ENCODE measurements around the gene SPATS1.
"Not testable (repeated sequence)": the region's sequence is repeated elsewhere in the genome, so short reads cannot be mapped to it uniquely, and the experiment has no call there.

Gene SPATS1

DNA sequence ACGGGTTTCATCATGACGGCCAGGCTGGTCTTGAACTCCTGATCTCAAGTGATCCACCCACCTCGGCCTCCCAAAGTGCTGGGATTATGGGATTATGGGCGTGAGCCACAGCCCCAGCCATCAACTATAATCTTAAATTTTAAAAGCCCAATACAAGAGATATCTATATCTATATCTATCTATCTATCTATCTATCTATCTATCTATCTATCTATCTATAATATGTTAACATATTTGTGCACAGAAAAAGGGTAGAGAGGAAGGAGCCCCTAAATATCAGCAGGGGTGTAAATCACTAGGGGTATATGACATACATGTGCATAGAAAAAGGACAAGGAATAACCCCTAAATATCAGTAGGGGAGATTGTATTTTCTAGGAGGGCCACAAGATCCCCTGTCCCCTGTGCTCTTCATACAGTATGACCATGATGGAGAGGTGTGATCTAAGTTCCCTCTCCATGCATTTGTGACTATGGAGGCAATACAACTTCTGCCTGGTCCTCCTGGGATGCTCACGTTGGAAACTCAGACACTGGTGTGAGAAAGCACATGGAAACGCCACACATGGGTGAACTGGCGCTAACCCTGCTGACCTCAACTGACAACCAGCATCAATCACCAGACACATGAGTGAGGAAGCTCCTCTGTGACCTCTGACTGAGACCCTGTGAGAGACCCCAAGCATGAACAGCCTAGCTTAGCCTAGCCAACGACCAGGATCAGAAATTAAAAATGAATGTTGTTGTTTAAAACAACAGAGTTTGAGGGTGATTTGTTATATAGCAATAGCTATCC is 1.2 kb upstream of the SPATS1 start:
- H3K4me3 ChIP-seq (ENCODE audit: low read length in 2 of 2): no peak overlapping the region
- peaks cover 16 to 34% of the 10 kb centered on the region in 2 donors for H3K27me3 ChIP-seq (ENCODE audit: control insufficient read depth in 2 of 2, insufficient read depth in 2 of 2, low read length in 2 of 2)
- H3K4me1 ChIP-seq (ENCODE audit: control insufficient read depth in 2 of 2, insufficient read depth in 2 of 2, low read length in 2 of 2): no peaks in the 10 kb centered on the region
- no peaks in the 10 kb centered on the region for H3K9me3 ChIP-seq (ENCODE audit: control insufficient read depth in 2 of 2, low read length in 2 of 2)
- no peak overlapping the region for H3K27ac ChIP-seq (ENCODE audit: low read depth in 2 of 2, low read length in 2 of 2)
- H3K9ac ChIP-seq (ENCODE audit: low read depth in 1 of 2, low read length in 2 of 2): no peak overlapping the region
- H3K36me3 ChIP-seq (ENCODE audit: control insufficient read depth in 2 of 2, insufficient read depth in 2 of 2, low read length in 2 of 2): no peaks in the 10 kb centered on the region

DNA sequence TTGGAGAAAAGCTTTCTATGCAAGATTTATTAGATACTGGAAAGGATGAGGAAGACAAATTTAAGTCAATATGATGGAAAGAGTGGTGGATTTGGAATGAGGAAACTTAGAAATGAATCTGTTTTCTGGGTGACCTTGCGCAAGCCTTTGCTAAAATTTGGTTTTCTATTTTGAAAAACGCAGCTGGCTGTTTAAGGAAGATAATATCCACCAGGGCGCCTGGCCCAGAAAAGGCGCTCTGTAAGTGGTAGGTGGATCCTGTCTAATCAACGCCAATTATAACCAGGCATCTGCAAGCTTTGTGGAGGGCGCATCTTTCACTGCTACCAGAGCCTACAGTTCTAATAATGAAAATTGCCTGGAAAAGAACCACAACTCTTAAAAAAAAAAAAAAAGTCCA is 398 bp upstream of the SPATS1 start:
- peaks cover 16 to 34% of the 10 kb centered on the region in 2 donors for H3K27me3 ChIP-seq (ENCODE audit: control insufficient read depth in 2 of 2, insufficient read depth in 2 of 2, low read length in 2 of 2)
- H3K9ac ChIP-seq (ENCODE audit: low read depth in 1 of 2, low read length in 2 of 2): no peak overlapping the region
- no peaks in the 10 kb centered on the region for H3K4me1 ChIP-seq (ENCODE audit: control insufficient read depth in 2 of 2, insufficient read depth in 2 of 2, low read length in 2 of 2)
- no peak overlapping the region for H3K4me3 ChIP-seq (ENCODE audit: low read length in 2 of 2)
- no peaks in the 10 kb centered on the region for H3K36me3 ChIP-seq (ENCODE audit: control insufficient read depth in 2 of 2, insufficient read depth in 2 of 2, low read length in 2 of 2)
- H3K9me3 ChIP-seq (ENCODE audit: control insufficient read depth in 2 of 2, low read length in 2 of 2): no peaks in the 10 kb centered on the region
- no peak overlapping the region for H3K27ac ChIP-seq (ENCODE audit: low read depth in 2 of 2, low read length in 2 of 2)

DNA sequence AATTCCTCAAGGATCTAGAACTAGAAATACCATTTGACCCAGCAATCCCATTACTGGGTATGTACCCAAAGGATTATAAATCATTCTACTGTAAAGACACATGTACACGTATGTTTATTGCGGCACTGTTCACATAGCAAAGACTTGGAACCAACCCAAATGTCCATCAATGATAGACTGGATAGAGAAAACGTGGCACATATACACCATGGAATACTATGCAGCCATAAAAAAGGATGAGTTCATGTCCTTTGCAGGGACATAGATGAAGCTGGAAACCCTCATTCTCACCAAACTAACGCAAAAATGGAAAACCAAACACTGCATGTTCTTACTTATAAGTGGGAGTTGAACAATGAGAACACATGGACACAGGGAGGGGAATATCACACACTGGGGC is 4.4 kb downstream of the SPATS1 start:
- H3K36me3 ChIP-seq (ENCODE audit: control insufficient read depth in 2 of 2, insufficient read depth in 2 of 2, low read length in 2 of 2); H3K9me3 ChIP-seq (ENCODE audit: control insufficient read depth in 2 of 2, low read length in 2 of 2); H3K4me1 ChIP-seq (ENCODE audit: control insufficient read depth in 2 of 2, insufficient read depth in 2 of 2, low read length in 2 of 2); H3K9ac ChIP-seq (ENCODE audit: low read depth in 1 of 2, low read length in 2 of 2); H3K27ac ChIP-seq (ENCODE audit: low read depth in 2 of 2, low read length in 2 of 2); H3K4me3 ChIP-seq (ENCODE audit: low read length in 2 of 2): not testable (repeated sequence)
- H3K27me3 ChIP-seq (ENCODE audit: control insufficient read depth in 2 of 2, insufficient read depth in 2 of 2, low read length in 2 of 2): peaks cover 16 to 19% of the 10 kb centered on the region in 2 donors

DNA sequence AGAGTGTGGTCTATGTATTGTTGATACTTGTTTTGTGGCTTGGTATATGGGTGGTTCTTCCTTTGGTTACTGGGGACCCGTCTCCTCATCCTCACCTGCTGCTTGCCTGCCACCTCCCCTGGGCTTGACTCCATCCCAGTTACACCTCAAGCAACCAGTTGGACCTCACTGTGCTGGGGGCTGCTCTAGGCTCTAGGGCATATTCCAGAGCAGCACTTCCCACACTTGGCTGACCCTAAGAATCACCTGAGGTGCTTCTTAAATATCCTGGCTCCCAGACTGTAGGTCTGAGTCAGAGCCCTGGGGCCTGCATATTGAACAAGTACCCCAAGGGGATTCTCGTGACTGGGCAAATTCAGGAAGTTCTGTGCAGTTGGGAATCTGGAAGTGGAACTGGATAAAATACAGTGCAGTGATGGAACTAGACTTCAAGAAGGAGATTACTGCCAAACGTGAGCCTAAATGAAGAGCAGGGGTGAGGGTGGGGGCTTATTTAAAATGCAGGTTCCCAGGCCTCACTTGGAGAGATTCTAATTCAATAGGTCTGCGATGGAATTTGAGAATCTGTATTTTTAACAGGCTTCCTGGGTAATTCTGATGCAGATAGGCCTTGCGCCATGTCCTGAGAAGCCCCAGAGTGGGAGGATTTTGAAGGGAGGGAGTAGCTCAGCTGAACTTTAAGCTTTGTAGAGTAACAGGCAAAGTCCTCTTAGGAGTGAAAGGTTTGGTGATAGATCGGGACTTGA is 7.6 kb downstream of the SPATS1 start:
- Histone ChIP-seq H3K9me3 (ENCODE audit: control insufficient read depth in 2 of 2, low read length in 2 of 2) (no peaks in the 10 kb centered on the region), H3K4me3 (ENCODE audit: low read length in 2 of 2) (no peak overlapping the region), H3K9ac (ENCODE audit: low read depth in 1 of 2, low read length in 2 of 2) (no peak overlapping the region), H3K36me3 (ENCODE audit: control insufficient read depth in 2 of 2, insufficient read depth in 2 of 2, low read length in 2 of 2) (no peaks in the 10 kb centered on the region), H3K27ac (ENCODE audit: low read depth in 2 of 2, low read length in 2 of 2) (no peak overlapping the region), H3K4me1 (ENCODE audit: control insufficient read depth in 2 of 2, insufficient read depth in 2 of 2, low read length in 2 of 2) (peaks cover 0 to 6% of the 10 kb centered on the region in 2 donors), H3K27me3 (ENCODE audit: control insufficient read depth in 2 of 2, insufficient read depth in 2 of 2, low read length in 2 of 2) (peaks cover under 1 to 3% of the 10 kb centered on the region in 2 donors)

DNA sequence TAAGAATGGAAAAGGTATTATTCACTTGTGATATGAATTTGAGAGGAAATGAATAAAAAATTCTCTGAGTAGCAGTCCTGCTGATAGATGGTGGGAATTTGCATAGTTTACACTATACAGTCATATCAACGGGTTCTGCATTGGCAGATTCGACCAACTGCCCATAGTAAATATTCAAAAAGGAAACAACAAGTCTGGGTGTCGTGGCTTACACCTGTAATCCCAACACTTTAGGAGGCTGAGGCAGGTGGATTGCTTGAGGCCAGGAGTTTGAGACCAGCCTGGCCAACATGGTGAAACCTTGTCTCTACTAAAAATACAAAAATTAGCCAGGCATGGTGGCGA is 8.2 kb downstream of the SPATS1 start:
- H3K4me3 ChIP-seq (ENCODE audit: low read length in 2 of 2); H3K36me3 ChIP-seq (ENCODE audit: control insufficient read depth in 2 of 2, insufficient read depth in 2 of 2, low read length in 2 of 2); H3K9me3 ChIP-seq (ENCODE audit: control insufficient read depth in 2 of 2, low read length in 2 of 2); H3K4me1 ChIP-seq (ENCODE audit: control insufficient read depth in 2 of 2, insufficient read depth in 2 of 2, low read length in 2 of 2); H3K27me3 ChIP-seq (ENCODE audit: control insufficient read depth in 2 of 2, insufficient read depth in 2 of 2, low read length in 2 of 2); H3K9ac ChIP-seq (ENCODE audit: low read depth in 1 of 2, low read length in 2 of 2); H3K27ac ChIP-seq (ENCODE audit: low read depth in 2 of 2, low read length in 2 of 2): not testable (repeated sequence)

DNA sequence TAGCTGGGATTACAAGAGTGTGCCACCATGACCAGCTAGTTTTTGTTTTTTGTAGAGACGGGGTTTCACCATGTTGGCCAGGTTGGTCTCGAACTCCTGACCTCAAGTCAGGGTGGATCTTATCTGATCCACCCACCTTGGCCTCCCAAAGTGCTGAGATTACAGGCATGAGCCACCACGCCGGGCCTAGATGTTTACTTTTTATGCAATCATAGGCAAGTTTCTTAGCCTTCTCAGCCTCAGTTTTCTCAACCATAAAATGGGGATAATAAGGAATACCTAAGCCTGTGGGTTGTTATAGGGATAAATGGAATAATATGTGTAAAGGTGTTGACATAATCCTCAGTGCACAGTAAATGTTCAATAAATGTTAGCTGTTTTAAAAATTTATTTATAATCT is 9.8 kb downstream of the SPATS1 start:
- Histone ChIP-seq H3K9me3 (ENCODE audit: control insufficient read depth in 2 of 2, low read length in 2 of 2) (no peaks in the 10 kb centered on the region), H3K27ac (ENCODE audit: low read depth in 2 of 2, low read length in 2 of 2) (no peak overlapping the region), H3K36me3 (ENCODE audit: control insufficient read depth in 2 of 2, insufficient read depth in 2 of 2, low read length in 2 of 2) (no peaks in the 10 kb centered on the region), H3K9ac (ENCODE audit: low read depth in 1 of 2, low read length in 2 of 2) (no peak overlapping the region), H3K27me3 (ENCODE audit: control insufficient read depth in 2 of 2, insufficient read depth in 2 of 2, low read length in 2 of 2) (no peaks in the 10 kb centered on the region), H3K4me1 (ENCODE audit: control insufficient read depth in 2 of 2, insufficient read depth in 2 of 2, low read length in 2 of 2) (peaks cover 0 to 6% of the 10 kb centered on the region in 2 donors), H3K4me3 (ENCODE audit: low read length in 2 of 2) (no peak overlapping the region)

DNA sequence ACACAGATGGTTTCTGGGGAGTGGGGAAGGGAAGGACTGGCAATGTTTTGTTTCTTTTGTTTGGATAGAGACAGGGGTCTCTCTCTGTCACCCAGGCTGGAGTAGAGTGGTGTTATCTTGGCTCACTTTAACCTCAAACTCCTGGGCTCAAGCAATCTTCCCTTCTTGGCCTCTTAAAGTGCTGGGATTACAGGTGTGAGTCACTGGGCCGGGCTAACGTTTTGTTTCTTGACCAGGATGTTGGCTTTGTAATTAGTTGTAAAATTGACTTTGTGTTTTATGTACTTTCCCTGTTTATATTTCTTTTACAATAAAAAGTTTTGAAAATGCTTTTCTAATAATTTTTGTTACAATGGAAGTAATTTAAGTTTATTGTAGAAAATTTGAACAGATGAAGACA is 10.9 kb downstream of the SPATS1 start:
- Histone ChIP-seq H3K36me3 (ENCODE audit: control insufficient read depth in 2 of 2, insufficient read depth in 2 of 2, low read length in 2 of 2) (no peaks in the 10 kb centered on the region), H3K4me1 (ENCODE audit: control insufficient read depth in 2 of 2, insufficient read depth in 2 of 2, low read length in 2 of 2) (peaks cover 0 to 6% of the 10 kb centered on the region in 2 donors), H3K27me3 (ENCODE audit: control insufficient read depth in 2 of 2, insufficient read depth in 2 of 2, low read length in 2 of 2) (no peaks in the 10 kb centered on the region), H3K9me3 (ENCODE audit: control insufficient read depth in 2 of 2, low read length in 2 of 2) (no peaks in the 10 kb centered on the region), H3K27ac (ENCODE audit: low read depth in 2 of 2, low read length in 2 of 2) (peak overlapping the region in 1 of 2 donors; percentile 33), H3K9ac (ENCODE audit: low read depth in 1 of 2, low read length in 2 of 2) (peak overlapping the region in 1 of 2 donors; percentile 5), H3K4me3 (ENCODE audit: low read length in 2 of 2) (no peak overlapping the region)

DNA sequence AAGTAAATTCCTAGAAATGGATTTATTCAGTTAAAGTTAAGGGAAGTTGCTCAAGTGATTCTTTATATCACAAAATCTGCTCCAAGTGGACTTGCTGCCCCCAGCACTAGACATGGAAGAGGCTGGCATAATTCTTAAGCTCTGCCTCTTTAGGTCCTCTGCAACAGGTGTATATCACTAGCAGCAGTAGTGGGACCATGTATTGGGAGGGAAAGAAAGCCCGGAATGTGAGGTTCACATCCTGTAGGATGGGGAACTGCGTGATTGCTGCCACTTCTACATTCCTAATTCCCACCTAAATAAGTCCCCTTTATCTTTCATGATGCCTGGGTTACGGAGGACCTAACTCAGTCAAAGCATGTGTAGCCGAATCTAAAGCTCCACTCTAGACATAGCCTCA is 13.2 kb downstream of the SPATS1 start:
- H3K4me3 ChIP-seq (ENCODE audit: low read length in 2 of 2): no peak overlapping the region
- H3K4me1 ChIP-seq (ENCODE audit: control insufficient read depth in 2 of 2, insufficient read depth in 2 of 2, low read length in 2 of 2): peaks cover 0 to 6% of the 10 kb centered on the region in 2 donors

DNA sequence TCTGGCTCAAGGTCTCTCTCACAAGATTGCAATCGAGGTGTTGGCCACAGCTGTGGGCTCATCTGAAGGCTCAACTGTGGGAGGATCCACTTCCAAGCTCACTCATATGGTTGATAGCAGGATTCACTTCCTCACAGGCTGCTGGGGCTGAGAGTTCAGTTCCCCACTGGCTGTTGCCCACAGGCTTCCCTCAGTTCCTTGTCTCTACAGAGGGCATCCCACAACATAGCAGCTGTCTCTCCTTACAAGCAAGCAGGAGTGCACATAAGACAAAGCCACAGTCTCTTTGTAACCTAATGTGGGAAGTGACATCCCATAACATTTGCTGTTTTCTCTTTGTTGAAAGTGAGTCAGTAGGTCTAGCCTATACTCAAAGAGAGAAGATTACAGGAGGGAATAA is 14.0 kb downstream of the SPATS1 start:
- Histone ChIP-seq H3K4me1 (ENCODE audit: control insufficient read depth in 2 of 2, insufficient read depth in 2 of 2, low read length in 2 of 2) (peaks cover 0 to 6% of the 10 kb centered on the region in 2 donors), H3K27ac (ENCODE audit: low read depth in 2 of 2, low read length in 2 of 2) (no peak overlapping the region), H3K27me3 (ENCODE audit: control insufficient read depth in 2 of 2, insufficient read depth in 2 of 2, low read length in 2 of 2) (no peaks in the 10 kb centered on the region), H3K36me3 (ENCODE audit: control insufficient read depth in 2 of 2, insufficient read depth in 2 of 2, low read length in 2 of 2) (no peaks in the 10 kb centered on the region), H3K9me3 (ENCODE audit: control insufficient read depth in 2 of 2, low read length in 2 of 2) (no peaks in the 10 kb centered on the region), H3K4me3 (ENCODE audit: low read length in 2 of 2) (no peak overlapping the region), H3K9ac (ENCODE audit: low read depth in 1 of 2, low read length in 2 of 2) (no peak overlapping the region)

More for the DNA sequence above, 13.2 kb downstream of the SPATS1 start:
- no peaks in the 10 kb centered on the region for H3K27me3 ChIP-seq (ENCODE audit: control insufficient read depth in 2 of 2, insufficient read depth in 2 of 2, low read length in 2 of 2)
- no peaks in the 10 kb centered on the region for H3K9me3 ChIP-seq (ENCODE audit: control insufficient read depth in 2 of 2, low read length in 2 of 2)
- H3K9ac ChIP-seq (ENCODE audit: low read depth in 1 of 2, low read length in 2 of 2): no peak overlapping the region
- no peaks in the 10 kb centered on the region for H3K36me3 ChIP-seq (ENCODE audit: control insufficient read depth in 2 of 2, insufficient read depth in 2 of 2, low read length in 2 of 2)
- H3K27ac ChIP-seq (ENCODE audit: low read depth in 2 of 2, low read length in 2 of 2): no peak overlapping the region

DNA sequence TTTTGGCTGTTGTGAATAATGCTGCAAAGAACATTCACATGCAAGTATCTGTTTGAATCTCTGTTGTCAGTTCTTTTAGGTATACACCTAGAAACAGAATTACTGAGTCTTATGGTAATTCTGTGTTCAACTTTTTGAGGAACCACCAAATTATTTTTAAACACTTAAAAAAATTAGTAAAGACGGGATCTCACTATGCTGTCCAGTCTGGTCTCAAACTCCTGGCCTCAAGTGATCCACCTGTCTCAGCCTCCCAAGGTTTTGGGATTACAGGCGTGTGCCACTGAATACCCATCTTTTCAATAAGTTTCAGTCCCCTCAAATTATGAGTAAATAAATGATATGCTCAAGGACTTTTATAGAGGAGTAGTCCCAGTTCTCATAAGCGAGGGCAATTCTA is 17.5 kb downstream of the SPATS1 start:
- H3K27me3 ChIP-seq (ENCODE audit: control insufficient read depth in 2 of 2, insufficient read depth in 2 of 2, low read length in 2 of 2): no peaks in the 10 kb centered on the region
- no peaks in the 10 kb centered on the region for H3K4me1 ChIP-seq (ENCODE audit: control insufficient read depth in 2 of 2, insufficient read depth in 2 of 2, low read length in 2 of 2)

More for the DNA sequence above, 17.5 kb downstream of the SPATS1 start:
- H3K9me3 ChIP-seq (ENCODE audit: control insufficient read depth in 2 of 2, low read length in 2 of 2): no peaks in the 10 kb centered on the region
- no peaks in the 10 kb centered on the region for H3K36me3 ChIP-seq (ENCODE audit: control insufficient read depth in 2 of 2, insufficient read depth in 2 of 2, low read length in 2 of 2)
- no peak overlapping the region for H3K4me3 ChIP-seq (ENCODE audit: low read length in 2 of 2)
- H3K27ac ChIP-seq (ENCODE audit: low read depth in 2 of 2, low read length in 2 of 2): no peak overlapping the region
- no peak overlapping the region for H3K9ac ChIP-seq (ENCODE audit: low read depth in 1 of 2, low read length in 2 of 2)

Measured in mucosa of rectum (tissue), 2 donors.